AG04449 (cell line): ENCODE results near the gene POU1F1.
"Not testable (repeated sequence)": the region's sequence is repeated elsewhere in the genome, so short reads cannot be mapped to it uniquely, and the experiment has no call there.

ENCODE experiments used
- CTCF ChIA-PET: fragments of 350-600 bp; formaldehyde crosslinking; extraction: SDS; loops from one replicate; lab custom pipeline; 2021; ENCODE audit warnings: antibody characterized with exemption; lab: Yijun Ruan, JAX
- POLR2A ChIA-PET: fragments of 400-600, 350-600 bp; formaldehyde crosslinking; extraction: SDS; loops from one replicate; lab custom pipeline; 2020; ENCODE audit warnings: antibody characterized with exemption, inconsistent platforms; lab: Yijun Ruan, JAX
- DNase-seq: peaks from one replicate; pipeline ENCODE4 v3.0.0-alpha.2; 2010; ENCODE audit warnings: low read depth, low spot score
- H3K4me3 ChIP-seq: 2 replicates; pipeline ENCODE4 v1.5.1; 2011; ENCODE audit warnings: low read depth, mild to moderate bottlenecking, control low read depth, low read length
- CTCF ChIP-seq: IDR thresholded peaks from one replicate; pipeline ENCODE4 v1.5.1; 2011; ENCODE audit warnings: mild to moderate bottlenecking, moderate library complexity, low read length, control low read depth, inconsistent platforms; ENCODE audit not compliant: insufficient read depth; ENCODE audit errors: missing control alignments

POU1F1 gene

GRCh38 chr3:87248831-87249230, 27.6 kb downstream of the POU1F1 start:
- POLR2A ChIA-PET: no interaction called here
- CTCF ChIA-PET: interaction anchor here (7.7 kb wide), 1 partner anchor 12 kb away, joined by 75 read pairs; no protein-coding TSS in a partner anchor

DNA sequence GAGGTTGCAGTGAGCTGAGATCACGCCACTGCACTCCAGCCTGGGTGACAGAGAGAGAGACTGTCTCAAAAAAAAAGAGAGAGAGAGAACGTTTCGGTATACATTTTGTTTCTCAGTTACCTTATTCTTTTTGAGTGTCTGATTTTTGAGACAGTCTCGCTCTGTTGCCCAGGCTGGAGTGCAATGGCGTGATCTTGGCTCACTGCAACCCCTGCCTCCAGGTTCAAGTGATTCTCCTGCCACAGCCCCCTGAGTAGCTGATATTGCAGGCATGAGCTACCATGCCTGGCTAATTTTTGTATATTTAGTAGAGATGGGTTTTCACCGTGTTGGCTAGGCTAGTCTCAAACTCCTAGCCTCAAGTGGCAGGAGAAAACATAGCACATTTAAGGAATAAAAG, 28.2 kb downstream of the POU1F1 start:
- DNase-seq, POLR2A ChIA-PET, H3K4me3 ChIP-seq: not testable (repeated sequence)
- CTCF ChIA-PET: interaction anchor here (7.7 kb wide), 1 partner anchor 12 kb away, joined by 75 read pairs; no protein-coding TSS in a partner anchor

More at GRCh38 chr3:87248831-87249230, 27.6 kb downstream of the POU1F1 start:
- no peak for DNase-seq
- no peak for TF ChIP-seq CTCF
- no peak overlapping the region for H3K4me3 ChIP-seq

DNA sequence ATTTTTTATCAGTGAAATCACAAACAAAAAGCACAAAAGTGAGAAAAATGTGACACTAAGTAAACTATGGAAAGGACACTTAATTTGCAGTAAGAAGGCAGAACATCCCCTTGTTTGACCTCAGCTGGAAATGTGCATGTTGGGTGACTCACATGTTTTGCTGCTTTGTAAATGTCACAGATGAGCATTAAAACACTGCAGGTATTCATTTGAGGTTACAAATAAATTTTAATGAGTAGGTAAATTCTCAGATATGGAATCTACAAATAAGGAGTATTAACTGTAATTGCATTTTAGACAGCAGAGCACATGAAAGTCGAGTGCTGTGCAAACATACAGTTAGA, 29.0 kb downstream of the POU1F1 start:
- POLR2A ChIA-PET: no interaction called here
- no peak for DNase-seq
- no peak for TF ChIP-seq CTCF
- no peak overlapping the region for H3K4me3 ChIP-seq
- CTCF ChIA-PET: interaction anchor here (7.7 kb wide), 1 partner anchor 13 kb away, joined by 75 read pairs; no protein-coding TSS in a partner anchor

- ChIA-PET POLR2A (no interaction called here), CTCF (interaction anchor here (1.5 to 7.7 kb wide), 2 partner anchors 14 to 51 kb away, joined by 3 to 75 read pairs; no protein-coding TSS in a partner anchor)
- H3K4me3 ChIP-seq: no peak overlapping the region
- TF ChIP-seq CTCF: no peak
- no peak for DNase-seq
These were observed 29.5 kb downstream of the POU1F1 start for GRCh38 chr3:87246662-87247429.

DNA sequence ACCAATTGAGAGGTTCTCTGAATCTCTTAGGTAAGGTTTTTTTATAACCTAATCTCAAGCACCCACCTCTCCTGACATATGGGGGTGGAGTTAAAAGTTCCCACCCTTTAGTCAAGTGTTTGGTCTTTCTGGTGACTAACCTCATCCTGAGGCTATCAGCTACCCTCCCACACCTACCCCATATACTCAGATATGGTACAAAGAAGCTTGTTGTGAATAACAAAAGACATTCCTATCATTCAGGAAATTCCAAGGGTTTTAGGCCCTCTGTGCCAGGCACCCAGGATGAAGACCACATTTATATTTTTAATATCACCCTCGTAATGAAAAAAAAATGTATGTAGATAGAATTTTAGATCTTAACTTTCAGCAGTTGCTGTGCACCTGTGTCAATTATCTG, 40.3 kb downstream of the POU1F1 start:
- DNase-seq: no peak
- CTCF ChIA-PET: interaction anchor here (1.4 kb wide), 1 partner anchor 114 kb away, joined by 3 read pairs; no protein-coding TSS in a partner anchor
- POLR2A ChIA-PET: no interaction called here
- TF ChIP-seq CTCF: no peak
- H3K4me3 ChIP-seq: no peak overlapping the region

DNA sequence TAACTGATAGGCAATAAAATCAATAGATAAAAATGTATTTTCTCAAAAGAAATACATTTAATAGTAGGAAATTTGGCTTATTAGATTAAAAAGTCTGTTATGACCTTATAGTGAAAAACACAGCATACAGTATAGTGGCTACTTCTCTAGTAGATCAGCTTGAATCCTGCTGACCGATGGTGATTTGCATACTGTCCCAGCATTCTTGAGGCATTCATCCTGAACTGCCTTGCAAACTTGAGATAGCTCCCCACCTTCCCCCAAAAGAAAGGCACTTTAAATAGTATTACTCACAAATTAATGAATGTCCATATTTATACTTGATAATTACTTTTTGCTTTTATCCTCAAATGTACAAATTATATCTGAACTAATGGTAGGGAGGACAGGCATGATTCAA, 42.6 kb downstream of the POU1F1 start:
- no peak for DNase-seq
- ChIA-PET POLR2A (no interaction called here), CTCF (interaction anchor here (1.3 to 1.6 kb wide), 2 partner anchors 26 to 27 kb away, joined by 3 to 5 read pairs; no protein-coding TSS in a partner anchor)
- no peak overlapping the region for H3K4me3 ChIP-seq
- no peak for TF ChIP-seq CTCF

DNA sequence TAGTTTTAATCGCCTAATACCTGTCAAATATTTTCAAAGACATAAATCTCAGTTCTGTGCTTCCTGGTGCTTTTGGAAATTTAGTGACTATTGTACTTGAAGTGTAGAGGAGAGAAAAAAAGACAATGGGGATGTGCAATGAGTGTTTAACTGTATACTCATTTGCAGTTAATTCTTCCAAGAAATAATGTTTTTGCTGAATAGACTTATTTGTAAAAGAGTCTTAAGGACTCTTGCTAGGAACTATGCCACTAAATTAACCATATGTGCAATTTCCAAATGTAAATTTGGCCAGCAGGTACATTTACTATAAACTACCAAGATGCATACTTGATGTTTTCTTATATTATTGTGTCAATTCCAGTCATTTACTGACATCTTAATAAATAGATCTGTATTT, 47.3 kb downstream of the POU1F1 start:
- CTCF ChIA-PET: interaction anchor here (0.7 to 0.9 kb wide), 2 partner anchors 31 to 456 kb away, joined by 3 read pairs; no protein-coding TSS in a partner anchor
- H3K4me3 ChIP-seq: no peak overlapping the region
- POLR2A ChIA-PET: no interaction called here
- TF ChIP-seq CTCF: no peak
- no peak for DNase-seq
